ENCODE measurements around the gene TBC1D3B. TPM values are rescaled to one million over a fixed set of nuclear protein-coding genes. Genes with fewer than 3 reads are reported as not detected.

TBC1D3B gene
- total RNA-seq = 4.0 TPM

DNA sequence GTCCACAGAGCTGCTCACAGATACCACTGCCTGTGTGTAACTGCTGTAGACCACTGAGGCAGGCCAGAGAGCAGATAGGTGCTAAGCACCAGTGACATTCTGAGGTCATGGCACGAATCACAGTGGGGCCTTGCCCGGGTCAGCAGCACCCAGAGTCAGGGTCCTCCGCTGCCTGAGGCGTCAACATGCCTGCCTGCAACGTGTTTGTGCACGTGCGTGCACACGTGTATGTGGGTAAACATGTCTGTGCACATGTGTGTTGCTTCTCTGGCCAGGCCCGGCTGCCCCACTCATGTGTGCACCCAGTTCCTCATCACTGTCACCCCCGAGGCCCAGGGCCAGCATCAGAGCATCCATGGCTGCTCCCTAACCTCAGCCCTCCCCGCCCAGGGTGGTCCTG is at the start of gene TBC1D3B:
TBC1D3B (minus strand) TSS at position 101 of the 400 bp plus-strand sequence. CDS start 1,586 bp downstream, outside the sequence.

DNA sequence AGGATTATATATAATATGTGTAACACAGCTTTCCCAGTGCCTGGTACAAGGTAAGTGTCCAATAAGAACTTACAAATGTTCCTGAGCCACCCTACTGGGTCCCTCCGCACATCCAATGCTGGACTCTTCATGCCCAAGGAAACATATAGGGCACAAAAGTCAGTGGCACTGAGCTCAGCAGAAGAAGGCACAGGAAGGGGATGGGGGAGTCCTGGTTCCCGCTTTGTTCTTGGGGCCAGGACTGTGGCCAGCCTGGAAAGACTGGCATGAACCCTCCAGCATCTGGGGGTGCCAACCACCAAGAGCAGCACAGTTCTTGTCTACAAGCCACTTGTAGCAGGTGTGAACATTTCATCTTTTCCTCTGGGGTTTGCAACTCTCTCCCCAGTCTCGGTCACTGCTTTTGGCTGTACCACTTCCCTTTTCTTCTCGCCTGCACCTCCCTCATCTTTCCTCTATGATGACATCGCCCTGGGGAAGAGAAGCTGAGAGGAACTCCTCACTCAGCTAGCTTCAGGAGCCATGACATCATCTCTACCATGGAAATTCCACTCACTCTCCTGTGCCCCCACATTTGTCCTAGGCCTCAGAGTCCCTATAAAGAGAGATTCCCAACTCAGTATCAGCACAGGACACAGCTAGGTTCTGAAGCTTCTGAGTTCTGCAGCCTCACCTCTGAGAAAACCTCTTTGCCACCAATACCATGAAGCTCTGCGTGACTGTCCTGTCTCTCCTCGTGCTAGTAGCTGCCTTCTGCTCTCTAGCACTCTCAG is 34.2 kb upstream of the TBC1D3B start, which contains the start of gene CCL4L2:
CCL4L2 (plus strand) TSS at position 625 of the 773 bp plus-strand sequence.

Other genes starting within 250 kb of the TBC1D3B start
- 0.93 TPM for gene RDM1, start 245.9 kb downstream of the TBC1D3B start, total RNA-seq
- not detected for gene LYZL6, start 232.9 kb downstream of the TBC1D3B start, total RNA-seq
- not detected for gene CCL16, start 195.1 kb downstream of the TBC1D3B start, total RNA-seq
- 6.8 TPM for gene CCL14, start 189.9 kb downstream of the TBC1D3B start, total RNA-seq
- gene CCL15, start 175.1 kb downstream of the TBC1D3B start, total RNA-seq = 1.2 TPM
- gene CCL23, start 158.7 kb downstream of the TBC1D3B start, total RNA-seq = 0.35 TPM
- gene CCL18, start 112.4 kb downstream of the TBC1D3B start, total RNA-seq = not detected
- 5.2 TPM for gene CCL3, start 86.5 kb downstream of the TBC1D3B start, total RNA-seq
- gene CCL4, start 72.8 kb downstream of the TBC1D3B start, total RNA-seq = 6.0 TPM
- 1.9 TPM for gene CCL3L1, start 20.1 kb upstream of the TBC1D3B start, total RNA-seq
- gene CCL4L2, start 34.4 kb upstream of the TBC1D3B start, total RNA-seq = 9.3 TPM
- gene TBC1D3I, start 87.9 kb upstream of the TBC1D3B start, total RNA-seq = 1.5 TPM
- gene TBC1D3G, start 147.2 kb upstream of the TBC1D3B start, total RNA-seq = 0.29 TPM
- not detected for gene TBC1D3H, start 211.8 kb upstream of the TBC1D3B start, total RNA-seq

All from metanephros (tissue), 1 donor.